T-helper 2 cell treated with Interferon-gamma antibody and Interleukin-4, amounts not matched to agents 100 ng/mL and 5 ng/mL, for 36 hours (primary cell): ENCODE data around the gene ATP2A1. TPM values are rescaled to one million over a fixed set of nuclear protein-coding genes. Genes with fewer than 3 reads are reported as not detected.
"Not testable (repeated sequence)": the region's sequence is repeated elsewhere in the genome, so short reads cannot be mapped to it uniquely, and the experiment has no call there.

Source experiments
- intact Hi-C: fragments of 100-400 bp; cut with micrococcal nuclease; formaldehyde crosslinking; loops from one replicate; pipeline ENCODE4 v1.15.1; 2023
- total RNA-seq: library from RNA; stranded (reverse); gene quantifications from 2 replicates; pipeline ENCODE4 v1.2.3, GENCODE V29; 2022

ATP2A1 gene
- total RNA-seq, 1 donor from 2014 or later, result 2.2 TPM

- intact Hi-C loops, result no loop called here
Observed at GRCh38 chr16:28858421-28858820, 19.9 kb upstream of the ATP2A1 start.

GRCh38 chr16:28859326-28859725, 19.0 kb upstream of the ATP2A1 start:
- intact Hi-C loops, result no loop called here

GRCh38 chr16:28863929-28864793, 14.1 kb upstream of the ATP2A1 start:
- intact Hi-C loops, result loop anchor here (1.0 to 5.0 kb wide), 5 partner anchors 18 to 953 kb away; partner anchors contain the start of genes NFATC2IP, PAGR1, RABEP2 and TUFM

- intact Hi-C loops, result no loop called here
Observed at GRCh38 chr16:28865001-28865688, 13.1 kb upstream of the ATP2A1 start.

- intact Hi-C loops, result no loop called here
Observed at GRCh38 chr16:28865722-28866453, 12.4 kb upstream of the ATP2A1 start.

- intact Hi-C loops, result no loop called here
Observed at GRCh38 chr16:28866454-28866804, 11.9 kb upstream of the ATP2A1 start.

- intact Hi-C loops, result no loop called here
Observed at GRCh38 chr16:28867241-28867640, 11.0 kb upstream of the ATP2A1 start.

GRCh38 chr16:28867646-28868045, 10.6 kb upstream of the ATP2A1 start:
- intact Hi-C loops, result not testable (repeated sequence)

GRCh38 chr16:28869201-28869600, 9.1 kb upstream of the ATP2A1 start:
- intact Hi-C loops, result no loop called here

- intact Hi-C loops, result no loop called here
Observed at GRCh38 chr16:28872952-28873351, 5.3 kb upstream of the ATP2A1 start.

GRCh38 chr16:28873543-28874201, 4.6 kb upstream of the ATP2A1 start:
- intact Hi-C loops, result no loop called here

- intact Hi-C loops, result no loop called here
Observed at GRCh38 chr16:28874406-28874805, 3.9 kb upstream of the ATP2A1 start.

GRCh38 chr16:28875134-28876018, 2.9 kb upstream of the ATP2A1 start:
- intact Hi-C loops, result no loop called here

GRCh38 chr16:28876019-28876659, 2.1 kb upstream of the ATP2A1 start:
- intact Hi-C loops, result no loop called here

- intact Hi-C loops, result no loop called here
Observed at GRCh38 chr16:28876973-28877654, 1.2 kb upstream of the ATP2A1 start.

- intact Hi-C loops, result no loop called here
Observed at GRCh38 chr16:28877655-28878000, 660 bp upstream of the ATP2A1 start.

- intact Hi-C loops, result no loop called here
Observed at GRCh38 chr16:28879261-28879840, 1.1 kb downstream of the ATP2A1 start.

- intact Hi-C loops, result loop anchor here (1.0 to 5.0 kb wide), 2 partner anchors 44 to 57 kb away; no protein-coding TSS in a partner anchor
Observed at GRCh38 chr16:28879841-28880588, 1.7 kb downstream of the ATP2A1 start.
